HG03060 (cell line): ENCODE measurements around the gene LCT.
A peak's percentile ranks its signal among the peaks of the same experiment; 100 is the strongest.

Experiments
- ATAC-seq: cut with Tn5 transposase; IDR thresholded peaks from one replicate; pipeline ENCODE4 v1.9.1; 2021; ENCODE audit warnings: low read depth, moderate number of reproducible peaks; ENCODE audit not compliant: unreplicated experiment

Gene LCT

GRCh38 chr2:135744760-135745314 is 92.1 kb downstream of the LCT start:
- no peak for ATAC-seq

- no peak for ATAC-seq
These were observed 93.1 kb downstream of the LCT start for GRCh38 chr2:135743860-135744259.

- ATAC-seq = no peak
These were observed 94.6 kb downstream of the LCT start for GRCh38 chr2:135742325-135742757.

GRCh38 chr2:135741395-135742324 is 95.3 kb downstream of the LCT start, which contains the start of gene UBXN4:
Gene UBXN4, plus strand, starts transcription at chr2:135741855. Its CDS starts 75 bp downstream, at chr2:135741930.
- peak; percentile 90 for ATAC-seq

- ATAC-seq = no peak
These were observed 96.0 kb downstream of the LCT start for GRCh38 chr2:135741043-135741394.

- ATAC-seq = no peak
These were observed 96.8 kb downstream of the LCT start for GRCh38 chr2:135740206-135740605.
